NCI-H2029 treated with DMSO at 0.1 percent for 48 hours (cell line): Measurements from ENCODE around the gene DPY19L2.
"Not testable (repeated sequence)": the region's sequence is repeated elsewhere in the genome, so short reads cannot be mapped to it uniquely, and the experiment has no call there.

Experiments used
- DNase-seq: peaks from one replicate; lab custom pipeline; 2025; lab: John Stamatoyannopoulos, UW

Gene DPY19L2

DNA sequence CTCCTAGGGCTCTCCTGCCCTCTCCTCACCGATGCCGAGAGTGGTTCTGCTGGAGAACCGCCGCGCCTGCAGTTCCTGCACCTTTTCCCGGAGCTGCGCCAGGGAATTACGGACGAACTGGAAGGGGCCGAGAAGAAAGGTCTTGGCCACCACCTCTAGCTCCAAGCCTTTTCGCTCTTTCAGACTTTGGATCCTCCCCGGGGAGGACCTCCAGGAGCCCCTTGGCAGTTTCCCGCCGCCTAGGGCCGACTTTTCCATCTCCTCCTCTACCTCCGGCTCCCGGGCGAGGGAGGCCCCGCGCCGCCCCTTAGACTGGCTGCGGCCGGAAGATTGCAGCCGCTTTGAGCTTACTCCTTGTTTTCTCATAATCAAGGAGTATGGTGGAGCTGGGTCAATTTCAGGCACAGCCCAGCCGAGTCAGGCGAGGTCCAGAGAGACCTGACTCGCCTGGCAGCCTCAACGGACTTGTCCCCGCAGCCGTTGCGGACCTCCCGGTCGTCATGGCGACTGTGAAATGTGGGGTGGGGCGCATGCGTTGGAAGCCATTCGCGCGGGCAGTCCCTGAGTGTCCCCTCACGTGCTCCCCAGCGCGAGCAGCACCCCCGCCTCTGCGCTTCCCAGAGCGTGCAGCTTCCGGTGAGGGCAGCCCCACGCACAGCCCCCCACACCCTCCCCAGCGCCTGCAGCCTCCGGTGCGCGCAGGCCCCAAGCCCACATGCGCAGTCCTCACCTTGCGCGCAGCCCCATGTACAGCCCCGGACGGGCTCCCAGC, at the start of gene DPY19L2:
Gene DPY19L2 (minus strand): TSS at position 466 of the 772 bp plus-strand sequence. CDS start 100 bp downstream, at position 366.
- DNase-seq: peak; percentile 61

DNA sequence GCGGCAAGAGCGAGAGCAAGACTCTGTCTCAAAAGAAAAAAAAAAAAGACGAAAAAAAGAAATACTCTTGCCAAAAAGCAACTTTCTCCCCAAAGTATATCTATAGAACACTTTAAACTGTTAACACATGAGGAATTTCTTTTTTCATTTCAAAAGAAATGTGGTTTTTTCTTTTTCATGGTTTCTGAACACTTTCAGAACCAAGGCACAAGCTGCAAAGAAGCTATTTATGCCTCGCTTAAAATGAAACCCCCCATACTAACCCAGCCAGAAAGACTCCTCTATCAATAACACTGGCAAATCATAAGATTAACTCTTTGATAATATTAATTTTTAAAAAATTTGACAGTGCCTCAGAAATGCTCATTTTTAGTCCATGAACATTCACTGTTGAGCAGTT, 48.6 kb upstream of the DPY19L2 start:
- DNase-seq: not testable (repeated sequence)

DNA sequence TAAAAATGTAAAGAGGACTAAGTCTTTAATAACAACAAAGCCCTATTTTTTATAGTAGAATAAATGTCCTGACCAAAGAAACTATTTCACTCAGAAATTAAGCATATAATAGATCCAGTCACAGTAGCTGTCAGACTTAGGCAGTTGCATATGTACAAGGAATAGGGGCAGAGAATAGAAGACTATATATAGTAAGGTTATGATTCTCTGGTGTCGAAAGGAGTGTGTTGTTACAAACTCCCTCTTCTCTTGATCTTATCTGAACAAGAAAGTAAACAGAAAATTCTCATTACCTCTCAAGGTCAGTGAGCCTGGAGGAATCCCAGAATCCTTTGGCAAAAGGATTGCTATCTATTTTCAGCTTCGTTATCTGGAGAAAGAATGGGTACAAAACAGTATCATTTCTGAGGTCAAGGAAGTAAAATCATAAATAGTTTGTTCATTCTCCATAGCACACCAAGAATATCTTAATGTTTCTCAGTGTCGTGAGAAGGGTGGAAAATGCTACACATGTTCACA, 46.9 kb upstream of the DPY19L2 start:
- DNase-seq: not testable (repeated sequence)

- DNase-seq: not testable (repeated sequence)
These were observed 46.1 kb upstream of the DPY19L2 start for GRCh38 chr12:63714409-63714808.

DNA sequence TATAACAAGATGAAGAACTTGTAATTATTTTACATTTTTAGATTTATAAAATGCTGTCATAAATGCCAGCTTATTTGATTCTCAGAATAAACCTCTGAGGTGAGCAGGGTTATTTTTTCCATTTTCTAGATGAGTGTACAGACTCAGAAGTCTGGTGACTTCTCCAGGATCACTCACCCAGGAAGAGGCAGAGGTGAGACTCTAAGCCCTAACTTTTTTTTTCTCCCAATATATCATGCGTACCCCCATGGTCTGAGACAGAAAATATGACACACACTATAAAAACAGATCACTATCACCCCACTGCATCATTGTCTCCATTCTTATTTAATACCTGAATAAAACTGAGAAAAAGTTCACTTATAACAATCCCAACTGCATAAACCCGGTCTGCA, 45.4 kb upstream of the DPY19L2 start:
- DNase-seq: not testable (repeated sequence)

GRCh38 chr12:63712979-63713680, 44.8 kb upstream of the DPY19L2 start:
- DNase-seq: not testable (repeated sequence)

- not testable (repeated sequence) for DNase-seq
These were observed 44.2 kb upstream of the DPY19L2 start for GRCh38 chr12:63712376-63712974.

DNA sequence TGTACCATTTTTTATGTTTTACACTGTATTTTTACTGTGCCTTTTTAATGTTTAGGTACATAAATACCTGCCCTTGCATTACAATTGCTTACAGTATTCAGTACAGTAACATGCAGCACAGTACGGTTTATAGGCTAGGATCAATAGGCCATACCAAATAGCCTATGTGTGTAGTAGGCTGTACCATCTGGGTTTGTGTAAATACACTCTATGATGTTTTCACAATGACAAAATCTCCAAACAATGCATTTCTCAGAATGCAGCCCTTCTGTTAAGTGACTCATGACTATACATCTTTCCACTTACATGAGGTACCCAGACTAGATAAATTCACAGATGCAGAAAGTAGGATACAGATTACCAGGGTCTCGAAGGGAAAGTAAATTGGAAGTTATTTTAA, 43.0 kb upstream of the DPY19L2 start:
- not testable (repeated sequence) for DNase-seq

- no peak for DNase-seq
These were observed 38.0 kb upstream of the DPY19L2 start for GRCh38 chr12:63706336-63706735.

DNA sequence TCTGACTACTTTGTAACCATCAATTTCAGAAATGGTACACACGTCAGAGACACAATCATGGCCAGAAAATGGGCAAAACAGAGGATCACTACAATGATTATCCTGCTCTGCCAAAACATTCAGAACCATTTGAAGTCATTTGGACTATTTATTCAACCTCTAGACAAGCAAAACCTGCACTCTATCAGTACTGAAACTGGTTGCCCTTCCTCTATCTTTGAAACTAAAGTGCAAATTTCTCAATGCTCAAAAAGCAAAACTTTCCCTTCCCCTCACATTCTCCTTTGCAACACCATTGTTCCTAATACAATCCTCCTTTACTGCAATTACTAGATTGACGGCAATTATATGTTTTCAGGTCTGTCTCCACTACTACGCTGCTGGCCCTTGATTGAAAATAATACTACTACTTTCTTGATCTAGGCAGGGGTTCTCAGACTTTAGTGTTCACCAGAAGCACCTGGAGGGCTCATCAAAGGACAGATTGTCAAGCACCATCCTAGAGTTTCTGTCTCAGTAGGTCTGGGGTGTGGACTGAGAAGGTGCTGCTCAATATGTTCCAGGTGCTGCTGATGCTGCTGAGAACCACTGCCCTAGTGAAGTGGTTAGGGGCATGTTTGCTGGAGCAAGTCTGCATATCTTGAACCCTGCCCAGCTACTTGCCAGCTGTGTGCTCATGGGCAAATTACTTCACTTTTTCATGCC, 31.5 kb upstream of the DPY19L2 start:
- not testable (repeated sequence) for DNase-seq

DNA sequence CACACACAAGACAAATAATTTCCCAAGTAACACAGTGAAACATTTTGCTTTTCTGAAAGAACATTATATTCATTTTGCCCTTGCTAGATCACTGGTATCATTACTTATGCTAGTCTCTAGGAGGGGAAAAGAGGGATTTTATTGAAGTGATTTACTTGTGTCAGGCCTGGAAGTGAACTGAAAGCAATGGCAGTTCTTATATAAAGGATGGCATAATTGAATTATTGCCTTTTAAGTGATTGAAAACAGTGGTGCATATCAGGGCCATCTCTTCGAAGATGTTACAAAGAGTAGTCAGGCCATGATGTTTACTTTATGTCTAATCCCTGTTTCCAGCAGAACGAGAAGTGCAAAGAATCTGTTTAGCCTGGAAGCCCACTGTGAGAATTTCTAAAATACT, 30.7 kb upstream of the DPY19L2 start:
- DNase-seq: not testable (repeated sequence)

- not testable (repeated sequence) for DNase-seq
These were observed 22.5 kb upstream of the DPY19L2 start for GRCh38 chr12:63690837-63691236.

DNA sequence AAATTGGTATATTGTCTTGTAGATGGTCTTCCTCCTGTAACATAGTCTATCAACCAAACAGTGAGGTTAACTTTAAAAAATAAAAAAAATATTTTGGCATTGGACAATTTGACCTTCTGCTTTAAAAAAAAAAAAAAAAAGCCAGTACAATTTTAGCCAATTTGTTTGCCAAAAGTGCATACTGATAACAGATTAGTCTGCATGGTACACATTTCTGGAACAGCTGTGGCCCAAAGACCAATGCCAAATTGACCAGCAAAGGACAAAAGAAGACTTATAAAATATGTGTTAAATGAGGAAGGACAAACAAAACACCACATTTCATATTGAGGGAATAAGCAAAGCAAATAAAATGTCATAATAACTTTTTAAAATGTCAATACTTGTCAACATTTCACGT, 20.8 kb upstream of the DPY19L2 start:
- DNase-seq: not testable (repeated sequence)

DNA sequence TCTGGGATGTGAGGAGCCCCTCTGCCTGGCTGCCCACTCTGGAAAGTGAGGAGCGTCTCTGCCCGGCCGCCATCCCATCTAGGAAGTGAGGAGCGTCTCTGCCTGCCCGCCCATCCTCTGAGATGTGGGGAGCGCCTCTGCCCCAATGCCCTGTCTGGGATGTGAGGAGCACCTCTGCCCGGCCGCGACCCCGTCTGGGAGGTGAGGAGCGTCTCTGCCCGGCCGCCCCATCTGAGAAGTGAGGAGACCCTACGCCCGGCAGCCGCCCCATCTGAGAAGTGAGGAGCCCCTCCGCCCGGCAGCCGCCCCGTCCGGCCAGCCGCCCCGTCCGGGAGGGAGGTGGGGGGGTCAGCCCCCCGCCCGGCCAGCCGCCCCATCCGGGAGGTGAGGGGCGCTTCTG, 18.3 kb upstream of the DPY19L2 start:
- not testable (repeated sequence) for DNase-seq

DNA sequence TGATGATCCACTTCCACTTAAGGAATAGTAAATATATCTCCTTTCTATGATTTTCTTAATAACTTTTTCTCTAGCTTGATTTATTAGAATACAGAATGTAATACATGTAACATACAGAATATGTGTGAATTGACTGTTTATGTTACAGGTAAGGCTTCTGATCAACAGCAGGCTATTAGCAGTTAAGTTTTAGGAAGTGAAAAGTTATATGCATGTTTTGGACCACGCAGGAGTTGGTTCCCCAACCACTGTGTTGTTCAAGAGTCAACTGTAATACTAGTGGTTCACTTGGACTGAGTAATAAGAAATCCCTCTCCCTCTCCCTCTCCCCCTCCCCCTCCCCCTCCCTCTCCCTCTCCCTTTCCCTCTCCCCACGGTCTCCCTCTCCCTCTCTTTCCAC, 17.5 kb upstream of the DPY19L2 start:
- DNase-seq: not testable (repeated sequence)

DNA sequence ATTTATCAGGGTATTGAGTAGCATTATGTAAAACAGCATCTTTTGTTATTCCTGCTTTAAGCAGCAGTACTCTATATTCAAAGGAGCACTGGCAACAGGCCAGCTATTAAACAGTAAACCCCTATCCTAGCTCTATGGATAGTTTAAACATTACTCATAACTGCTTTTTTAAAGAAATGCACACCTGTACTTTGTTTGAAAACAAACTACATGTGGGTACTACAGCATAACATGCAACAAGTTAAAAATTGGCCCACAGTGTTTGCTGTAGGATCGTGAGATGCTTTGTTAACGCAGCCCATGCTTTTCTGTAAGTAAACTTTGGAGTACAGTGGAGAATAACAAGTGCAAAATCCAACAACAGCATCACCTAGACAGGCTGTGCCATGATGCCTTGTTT, 14.3 kb upstream of the DPY19L2 start:
- DNase-seq: not testable (repeated sequence)

GRCh38 chr12:63680758-63681157, 12.5 kb upstream of the DPY19L2 start:
- DNase-seq: not testable (repeated sequence)

GRCh38 chr12:63672550-63672949, 4.3 kb upstream of the DPY19L2 start:
- not testable (repeated sequence) for DNase-seq

- not testable (repeated sequence) for DNase-seq
These were observed 1.6 kb upstream of the DPY19L2 start for GRCh38 chr12:63669936-63670335.

DNA sequence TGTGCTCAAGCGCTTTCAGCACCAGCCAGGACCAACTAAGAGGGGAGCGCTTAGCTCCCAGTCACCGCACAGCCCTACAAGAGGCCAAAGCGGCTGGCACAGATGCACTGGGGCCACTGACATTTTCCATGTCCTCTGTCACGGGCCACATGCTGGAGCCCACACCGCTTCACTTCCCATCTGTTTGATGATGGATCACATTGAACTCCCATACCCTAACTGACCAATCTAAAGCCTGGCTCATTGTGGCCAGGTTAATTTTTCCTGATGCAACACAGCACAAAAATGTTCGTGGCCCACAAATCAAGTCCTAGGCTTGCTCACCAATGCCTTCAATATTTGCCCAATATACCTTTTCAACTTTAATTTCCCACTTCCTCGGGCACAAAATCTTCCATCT, 1.1 kb upstream of the DPY19L2 start:
- DNase-seq: not testable (repeated sequence)

GRCh38 chr12:63668800-63669365, 590 bp upstream of the DPY19L2 start:
- DNase-seq: not testable (repeated sequence)
